Psoas muscle (tissue), 8 donors: ENCODE data around the gene PYGL. TPM values are rescaled to one million over a fixed set of nuclear protein-coding genes. Genes with fewer than 3 reads are reported as not detected.

Experiments
- ATAC-seq, 4 donors: fragments of 200-7000 bp; cut with Tn5 transposase; one replicate each; pipeline ENCODE4 v1.9.1; 2020; ENCODE audit warnings: moderate library complexity in 3 of 4, mild to moderate bottlenecking in 2 of 4
- DNase-seq, 2 donors: peaks; one replicate each; pipeline ENCODE4 v3.0.0-alpha.2; 2020
- H3K27ac ChIP-seq: fragments of 200-600 bp; one replicate; pipeline ENCODE4 v1.8.0; 2022
- H3K27me3 ChIP-seq, 3 donors: fragments of 200-600 bp in 1 of 3; one replicate each; pipeline versions ENCODE4 v1.6.1 to v1.8.0; 2013 to 2022; ENCODE audit warnings: low read length in 2 of 3, mild to moderate bottlenecking in 2 of 3, moderate library complexity in 1 of 3; ENCODE audit not compliant: insufficient read depth in 3 of 3
- H3K36me3 ChIP-seq, 2 donors: fragments of 200-600 bp in 1 of 2; one replicate each; pipeline versions ENCODE4 v1.6.1 to v1.8.0; 2013 to 2022; ENCODE audit warnings: low read depth in 1 of 2, mild to moderate bottlenecking in 1 of 2, moderate library complexity in 1 of 2; ENCODE audit not compliant: insufficient read depth in 1 of 2
- H3K4me1 ChIP-seq: fragments of 200-600 bp; one replicate; pipeline ENCODE4 v1.8.0; 2022
- H3K4me3 ChIP-seq: fragments of 200-600 bp; one replicate; pipeline ENCODE4 v1.8.0; 2022; ENCODE audit warnings: mild to moderate bottlenecking
- H3K9me3 ChIP-seq: fragments of 200-600 bp; one replicate; pipeline ENCODE4 v1.8.0; 2022
- CTCF ChIP-seq: fragments of 200-600 bp; IDR thresholded peaks from one replicate; pipeline ENCODE4 v1.8.0; 2022; ENCODE audit warnings: antibody characterized with exemption
- WGBS, 3 donors: extraction: QIAGEN DNeasy Blood & Tissue Kit; methylation state at CpG; one replicate each; pipeline versions ENCODE4 v1.1.6 to v1.1.7; 2013; 5-methylcytosine and 5-hydroxymethylcytosine counted together
- intact Hi-C, 2 donors: fragments of 100-400 bp; cut with DNase I; formaldehyde crosslinking; loops; one replicate each; pipeline versions ENCODE4 v1.11.0 to v1.14.2; 2022
- long read RNA-seq, 2 donors: library from polyadenylated mRNA; unstranded; transcript quantifications; one replicate each; pipeline ENCODE4 v2.0.0, GENCODE V29; 2021
- polyA plus RNA-seq, 3 donors: library from polyadenylated mRNA; stranded (reverse); fragments of 200-250 nt; gene quantifications; one replicate each; pipeline ENCODE4 v1.2.3, GENCODE V29; 2013
- total RNA-seq, 4 donors: library from RNA; stranded (reverse); fragmentation: NEBNext Ultra II Directional in 2 of 4; extraction: Animal tissue kit (Norgen Biotek cat#: 25700) in 2 of 4; gene quantifications; one replicate each; pipeline versions ENCODE4 v1.2.1 to v1.2.4, GENCODE V29; 2021 to 2023
- donor health status: healthy with polysubstance abuse.
- donor health status: DM: no; HTN: no; CAD: no; lungs with moderate emphysema.
- donor health status: Bipolar disorder and iron deficiency.
- donor health status: healthy.
- donor health status: DM: yes; HTN: yes; CAD: no.
- donor health status: DM: no; HTN: no; CAD: no.
- donor health status: DM: no; HTN: no; CAD: no.
- donor health status: DM: yes; HTN: yes; CAD: no.

PYGL gene
- total RNA-seq (10 to 100 TPM in 3 of 4 donors, 1 to 10 TPM in 1; 7.6 to 24.7 (median 18.8) TPM), polyA plus RNA-seq (1 to 10 TPM; 2.3 to 5.5 (median 3.6) TPM)
- long read RNA-seq, donor 1, transcript PYGL-201 (20 exons, 3,048 nt) = major isoform, 12 of 14 reads
- long read RNA-seq, donor 1, partial matches to known transcripts = 1 of 14 reads
- long read RNA-seq, donor 1, other reads (novel, unspliced or antisense) = 1 of 14 reads
- long read RNA-seq, donor 2, transcript PYGL-201 (20 exons, 3,048 nt) = major isoform, 14 of 16 reads
- long read RNA-seq, donor 2, partial matches to known transcripts = 1 of 16 reads
- long read RNA-seq, donor 2, other reads (novel, unspliced or antisense) = 0 of 16 reads

- DNase-seq (peak; percentile 82 to 84), ATAC-seq (peak; percentile 84 to 94 (median 89))
- no peaks in the 10 kb centered on the region for H3K4me1 ChIP-seq
- peak within 1 kb of the TSS; percentile 92 for H3K4me3 ChIP-seq
- TF ChIP-seq CTCF = no peak
- peaks cover 0 to 2% (median 0%) of the 10 kb centered on the region in 3 donors for H3K27me3 ChIP-seq
- peak within 1 kb of the TSS; percentile 71 for H3K27ac ChIP-seq
- H3K9me3 ChIP-seq = no peaks in the 10 kb centered on the region
- intact Hi-C loops = no loop called here
- no peaks in the 10 kb centered on the region for H3K36me3 ChIP-seq
- WGBS, 3 donors = 1% methylated on average over 50 to 74 of the region's 74 CpGs
These were observed at the start of gene PYGL for GRCh38 chr14:50943943-50944646. PYGL (minus strand) TSS chr14:50944483; CDS start chr14:50944403, 80 bp downstream.

GRCh38 chr14:50985859-50986331, 41.6 kb upstream of the PYGL start:
- Histone ChIP-seq H3K27ac (no peak overlapping the region), H3K36me3 (no peaks in the 10 kb centered on the region), H3K9me3 (no peaks in the 10 kb centered on the region), H3K4me3 (no peak overlapping the region), H3K27me3 (no peaks in the 10 kb centered on the region), H3K4me1 (peaks cover 4% of the 10 kb centered on the region)
- intact Hi-C loops = no loop called here
- ATAC-seq (no peak), DNase-seq (no peak)
- 71 to 76% (median 73%) methylated on average over 12 of the region's 12 CpGs for WGBS, 3 donors
- TF ChIP-seq CTCF = no peak

GRCh38 chr14:50985124-50985858, 41.0 kb upstream of the PYGL start:
- ATAC-seq (peak in 1 of 4 donors; percentile 30), DNase-seq (no peak)
- Histone ChIP-seq H3K27me3 (no peaks in the 10 kb centered on the region), H3K9me3 (no peaks in the 10 kb centered on the region), H3K27ac (no peak overlapping the region), H3K4me3 (no peak overlapping the region), H3K36me3 (no peaks in the 10 kb centered on the region), H3K4me1 (peaks cover 4% of the 10 kb centered on the region)
- intact Hi-C loops = no loop called here
- no peak for TF ChIP-seq CTCF
- WGBS, 3 donors = 85 to 91% (median 88%) methylated on average over 13 of the region's 13 CpGs

GRCh38 chr14:50984036-50984710, 39.9 kb upstream of the PYGL start:
- ATAC-seq = no peak
- H3K9me3 ChIP-seq = no peaks in the 10 kb centered on the region
- TF ChIP-seq CTCF = no peak
- H3K4me3 ChIP-seq = no peak overlapping the region
- intact Hi-C loops = no loop called here
- 76 to 83% (median 83%) methylated on average over 2 of the region's 2 CpGs for WGBS, 3 donors
- no peak overlapping the region for H3K27ac ChIP-seq
- H3K4me1 ChIP-seq = peaks cover 8% of the 10 kb centered on the region
- DNase-seq = no peak
- no peaks in the 10 kb centered on the region for H3K36me3 ChIP-seq
- no peaks in the 10 kb centered on the region for H3K27me3 ChIP-seq
